ENCODE results near the gene TEX53. TPM values are rescaled to one million over a fixed set of nuclear protein-coding genes. Genes with fewer than 3 reads are reported as not detected.
A peak's percentile ranks its signal among the peaks of the same experiment; 100 is the strongest.

The TEX53 gene
- total RNA-seq, 2 donors from 2014 or later: not detected

- Histone ChIP-seq H3K9ac (ENCODE audit: extremely low read depth, low read length, poor library complexity, severe bottlenecking) (no peak overlapping the region), H3K27ac (ENCODE audit: low read depth, low read length) (no peak overlapping the region), H3K27me3 (ENCODE audit: control insufficient read depth, insufficient read depth, low read length, poor library complexity, severe bottlenecking) (no peaks in the 10 kb centered on the region), H3K36me3 (ENCODE audit: control insufficient read depth, insufficient read depth, low read length) (no peaks in the 10 kb centered on the region), H3K4me1 (ENCODE audit: control insufficient read depth, insufficient read depth, low read length) (no peaks in the 10 kb centered on the region), H3K9me3 (ENCODE audit: control insufficient read depth, low read length) (no peaks in the 10 kb centered on the region), H3K4me3 (ENCODE audit: low read length) (no peak overlapping the region)
- no peak for DNase-seq
- TF ChIP-seq CTCF (conservative IDR thresholded peaks at IDR 0.05): no peak
- no peaks in the 10 kb centered on the region for H3K36me3 Mint-ChIP-seq (ENCODE audit: low read depth)
- peaks cover 14% of the 10 kb centered on the region for H3K4me1 Mint-ChIP-seq
- peaks cover 6% of the 10 kb centered on the region for H3K27me3 Mint-ChIP-seq (ENCODE audit: insufficient read depth)
- H3K27ac Mint-ChIP-seq: no peak overlapping the region
- H3K9me3 Mint-ChIP-seq: no peaks in the 10 kb centered on the region
- H3K4me3 Mint-ChIP-seq: no peak overlapping the region
Observed at GRCh38 chr9:114678795-114679194, 21.2 kb upstream of the TEX53 start.

GRCh38 chr9:114678130-114678529 is 20.5 kb upstream of the TEX53 start:
- no peak overlapping the region for H3K9ac ChIP-seq (ENCODE audit: extremely low read depth, low read length, poor library complexity, severe bottlenecking)
- WGBS, 2 experiments (ENCODE audit: insufficient coverage in 1 of 2, insufficient read length in 1 of 2): 82 to 92% methylated on average over 2 to 3 of the region's 3 CpGs
- DNase-seq: no peak
- Mint-ChIP-seq H3K27me3 (ENCODE audit: insufficient read depth) (peaks cover 6% of the 10 kb centered on the region), H3K4me3 (no peak overlapping the region), H3K36me3 (ENCODE audit: low read depth) (no peaks in the 10 kb centered on the region), H3K27ac (no peak overlapping the region), H3K9me3 (no peaks in the 10 kb centered on the region), H3K4me1 (peaks cover 14% of the 10 kb centered on the region)
- H3K9me3 ChIP-seq (ENCODE audit: control insufficient read depth, low read length): no peaks in the 10 kb centered on the region
- no peak overlapping the region for H3K4me3 ChIP-seq (ENCODE audit: low read length)
- H3K27me3 ChIP-seq (ENCODE audit: control insufficient read depth, insufficient read depth, low read length, poor library complexity, severe bottlenecking): no peaks in the 10 kb centered on the region
- no peaks in the 10 kb centered on the region for H3K4me1 ChIP-seq (ENCODE audit: control insufficient read depth, insufficient read depth, low read length)
- H3K27ac ChIP-seq (ENCODE audit: low read depth, low read length): no peak overlapping the region
- TF ChIP-seq CTCF (conservative IDR thresholded peaks at IDR 0.05): no peak
- no peaks in the 10 kb centered on the region for H3K36me3 ChIP-seq (ENCODE audit: control insufficient read depth, insufficient read depth, low read length)

- Mint-ChIP-seq H3K27me3 (ENCODE audit: insufficient read depth) (peaks cover 12% of the 10 kb centered on the region), H3K9me3 (peaks cover 4% of the 10 kb centered on the region), H3K36me3 (ENCODE audit: low read depth) (no peaks in the 10 kb centered on the region), H3K27ac (no peak overlapping the region), H3K4me1 (peaks cover 14% of the 10 kb centered on the region), H3K4me3 (no peak overlapping the region)
- Histone ChIP-seq H3K36me3 (ENCODE audit: control insufficient read depth, insufficient read depth, low read length) (no peaks in the 10 kb centered on the region), H3K27me3 (ENCODE audit: control insufficient read depth, insufficient read depth, low read length, poor library complexity, severe bottlenecking) (no peaks in the 10 kb centered on the region), H3K4me3 (ENCODE audit: low read length) (no peak overlapping the region), H3K9me3 (ENCODE audit: control insufficient read depth, low read length) (peaks cover 2% of the 10 kb centered on the region), H3K27ac (ENCODE audit: low read depth, low read length) (peak overlapping the region; percentile 9), H3K9ac (ENCODE audit: extremely low read depth, low read length, poor library complexity, severe bottlenecking) (no peak overlapping the region), H3K4me1 (ENCODE audit: control insufficient read depth, insufficient read depth, low read length) (no peaks in the 10 kb centered on the region)
- 85 to 88% methylated on average over 1 to 3 of the region's 3 CpGs for WGBS, 2 experiments (ENCODE audit: insufficient coverage in 1 of 2, insufficient read length in 1 of 2)
- no peak for TF ChIP-seq CTCF (conservative IDR thresholded peaks at IDR 0.05)
- DNase-seq: peak; percentile 2
Observed at GRCh38 chr9:114677418-114677817, 19.8 kb upstream of the TEX53 start.
